Effector memory CD8-positive, alpha-beta T cell (primary cell): Measurements from ENCODE around the gene C17orf58.
"Not testable (repeated sequence)": the region's sequence is repeated elsewhere in the genome, so short reads cannot be mapped to it uniquely, and the experiment has no call there.

Experiments
- ATAC-seq: fragments of 150-1000 bp; cut with Tn5 transposase; replicated peaks from 2 replicates; pipeline ENCODE4 v1.10.0; 2021; ENCODE audit warnings: mild to moderate bottlenecking, moderate library complexity
- DNase-seq, 3 experiments: peaks; one replicate each; pipeline ENCODE4 v3.0.0; 2021
- H3K27ac Mint-ChIP-seq, 2 donors: one replicate each; pipeline ENCODE4 v1.8.0; 2022; ENCODE audit warnings: mild to moderate bottlenecking in 2 of 2, mixed read lengths in 2 of 2, moderate library complexity in 2 of 2
- H3K27me3 Mint-ChIP-seq, 2 donors: one replicate each; pipeline ENCODE4 v1.8.0; 2022; ENCODE audit warnings: mixed read lengths in 2 of 2
- H3K36me3 Mint-ChIP-seq: one replicate; pipeline ENCODE4 v1.8.0; 2022; ENCODE audit warnings: mild to moderate bottlenecking, moderate library complexity, mixed read lengths; ENCODE audit not compliant: insufficient read depth
- H3K4me1 Mint-ChIP-seq, 2 donors: one replicate each; pipeline ENCODE4 v1.8.0; 2022; ENCODE audit warnings: low read depth in 2 of 2, mixed read lengths in 2 of 2
- H3K4me3 Mint-ChIP-seq, 2 donors: one replicate each; pipeline ENCODE4 v1.8.0; 2022; ENCODE audit warnings: mild to moderate bottlenecking in 2 of 2, mixed read lengths in 2 of 2, moderate library complexity in 2 of 2
- H3K9me3 Mint-ChIP-seq, 2 donors: one replicate each; pipeline ENCODE4 v1.8.0; 2022; ENCODE audit warnings: mixed read lengths in 2 of 2

C17orf58 gene

GRCh38 chr17:67994817-67995569 lies 1.3 kb downstream of the C17orf58 start:
- peak overlapping the region; percentile 35 to 79 for H3K27ac Mint-ChIP-seq
- no peaks in the 10 kb centered on the region for H3K9me3 Mint-ChIP-seq
- no peak for DNase-seq

GRCh38 chr17:67993998-67994361 lies 2.3 kb downstream of the C17orf58 start:
- DNase-seq (no peak), ATAC-seq (no peak)
- Mint-ChIP-seq H3K27ac (peak overlapping the region; percentile 54 to 77), H3K9me3 (no peaks in the 10 kb centered on the region), H3K4me1 (peaks cover 24% of the 10 kb centered on the region in 2 donors), H3K4me3 (peak overlapping the region; percentile 88 to 89), H3K27me3 (peaks cover 9 to 16% of the 10 kb centered on the region in 2 donors), H3K36me3 (peaks cover 16% of the 10 kb centered on the region)

More at GRCh38 chr17:67994817-67995569, 1.3 kb downstream of the C17orf58 start:
- ATAC-seq: no peak
- Mint-ChIP-seq H3K4me3 (peak overlapping the region; percentile 88 to 89), H3K36me3 (peaks cover 16% of the 10 kb centered on the region), H3K27me3 (peaks cover 9 to 16% of the 10 kb centered on the region in 2 donors), H3K4me1 (peaks cover 24% of the 10 kb centered on the region in 2 donors)

GRCh38 chr17:67993153-67993997 lies 2.9 kb downstream of the C17orf58 start:
- Mint-ChIP-seq H3K4me3 (peak overlapping the region; percentile 93 to 96), H3K27me3 (peaks cover 9 to 16% of the 10 kb centered on the region in 2 donors), H3K36me3 (peaks cover 16% of the 10 kb centered on the region), H3K4me1 (peaks cover 24% of the 10 kb centered on the region in 2 donors), H3K27ac (peak overlapping the region; percentile 93), H3K9me3 (no peaks in the 10 kb centered on the region)
- ATAC-seq (peak; percentile 74), DNase-seq (peak; percentile 63 to 70 (median 66))

- DNase-seq (no peak), ATAC-seq (no peak)
- Mint-ChIP-seq H3K27me3 (peaks cover 9 to 16% of the 10 kb centered on the region in 2 donors), H3K36me3 (peaks cover 16% of the 10 kb centered on the region), H3K9me3 (no peaks in the 10 kb centered on the region), H3K4me1 (peaks cover 24% of the 10 kb centered on the region in 2 donors), H3K27ac (peak overlapping the region; percentile 93), H3K4me3 (peak overlapping the region; percentile 93 to 96)
Observed at GRCh38 chr17:67992548-67993152, 3.6 kb downstream of the C17orf58 start.

GRCh38 chr17:67990909-67991308 lies 5.4 kb downstream of the C17orf58 start:
- Mint-ChIP-seq H3K27ac (no peak overlapping the region), H3K4me3 (no peak overlapping the region), H3K9me3 (no peaks in the 10 kb centered on the region), H3K4me1 (peaks cover 16 to 17% of the 10 kb centered on the region in 2 donors), H3K27me3 (peaks cover 3 to 11% of the 10 kb centered on the region in 2 donors), H3K36me3 (peaks cover 19% of the 10 kb centered on the region)
- DNase-seq (no peak), ATAC-seq (no peak)

- H3K9me3 Mint-ChIP-seq: no peaks in the 10 kb centered on the region
- peaks cover 18% of the 10 kb centered on the region for H3K36me3 Mint-ChIP-seq
- no peak overlapping the region for H3K4me3 Mint-ChIP-seq
- DNase-seq (no peak), ATAC-seq (no peak)
- H3K27me3 Mint-ChIP-seq: no peaks in the 10 kb centered on the region
- no peaks in the 10 kb centered on the region for H3K4me1 Mint-ChIP-seq
- H3K27ac Mint-ChIP-seq: no peak overlapping the region
Observed at GRCh38 chr17:67983383-67983688, 12.9 kb downstream of the C17orf58 start.

- no peak for ATAC-seq
- no peak overlapping the region for H3K4me3 Mint-ChIP-seq
- no peak for DNase-seq
- peaks cover 20% of the 10 kb centered on the region for H3K36me3 Mint-ChIP-seq
- H3K9me3 Mint-ChIP-seq: no peaks in the 10 kb centered on the region
- no peaks in the 10 kb centered on the region for H3K27me3 Mint-ChIP-seq
- no peaks in the 10 kb centered on the region for H3K4me1 Mint-ChIP-seq
- no peak overlapping the region for H3K27ac Mint-ChIP-seq
Observed at GRCh38 chr17:67982686-67983382, 13.4 kb downstream of the C17orf58 start.

- peaks cover 22% of the 10 kb centered on the region for H3K36me3 Mint-ChIP-seq
- no peaks in the 10 kb centered on the region for H3K4me1 Mint-ChIP-seq
- no peaks in the 10 kb centered on the region for H3K9me3 Mint-ChIP-seq
- H3K27me3 Mint-ChIP-seq: no peaks in the 10 kb centered on the region
- no peak for DNase-seq
- no peak overlapping the region for H3K4me3 Mint-ChIP-seq
- ATAC-seq: no peak
- H3K27ac Mint-ChIP-seq: no peak overlapping the region
Observed at GRCh38 chr17:67982034-67982640, 14.1 kb downstream of the C17orf58 start.

GRCh38 chr17:67980883-67981282 lies 15.4 kb downstream of the C17orf58 start:
- ATAC-seq, H3K27me3 Mint-ChIP-seq, H3K4me3 Mint-ChIP-seq, H3K4me1 Mint-ChIP-seq, H3K9me3 Mint-ChIP-seq, DNase-seq: not testable (repeated sequence)
- Mint-ChIP-seq H3K36me3 (peaks cover 31% of the 10 kb centered on the region), H3K27ac (peak overlapping the region in 1 of 2 donors; percentile 72)

GRCh38 chr17:67980456-67980855 lies 15.8 kb downstream of the C17orf58 start:
- Mint-ChIP-seq H3K4me1 (no peaks in the 10 kb centered on the region), H3K9me3 (no peaks in the 10 kb centered on the region), H3K36me3 (peaks cover 35% of the 10 kb centered on the region), H3K4me3 (no peak overlapping the region), H3K27me3 (no peaks in the 10 kb centered on the region), H3K27ac (peak overlapping the region; percentile 47 to 72)
- DNase-seq (no peak), ATAC-seq (no peak)

- H3K27me3 Mint-ChIP-seq, H3K4me3 Mint-ChIP-seq, DNase-seq, H3K4me1 Mint-ChIP-seq, ATAC-seq, H3K9me3 Mint-ChIP-seq, H3K27ac Mint-ChIP-seq: not testable (repeated sequence)
- peaks cover 60% of the 10 kb centered on the region for H3K36me3 Mint-ChIP-seq
Observed at GRCh38 chr17:67976306-67976705, 20.0 kb downstream of the C17orf58 start.

- Mint-ChIP-seq H3K4me3 (no peak overlapping the region), H3K4me1 (no peaks in the 10 kb centered on the region), H3K27ac (no peak overlapping the region), H3K9me3 (no peaks in the 10 kb centered on the region), H3K27me3 (no peaks in the 10 kb centered on the region), H3K36me3 (peaks cover 59% of the 10 kb centered on the region)
- DNase-seq: no peak
- no peak for ATAC-seq
Observed at GRCh38 chr17:67974598-67975066, 21.6 kb downstream of the C17orf58 start.

GRCh38 chr17:67974185-67974584 lies 22.1 kb downstream of the C17orf58 start:
- Mint-ChIP-seq H3K27me3 (no peaks in the 10 kb centered on the region), H3K27ac (no peak overlapping the region), H3K36me3 (peaks cover 55% of the 10 kb centered on the region), H3K9me3 (no peaks in the 10 kb centered on the region), H3K4me1 (no peaks in the 10 kb centered on the region), H3K4me3 (no peak overlapping the region)
- ATAC-seq (no peak), DNase-seq (no peak)
